HG03558 (cell line): ENCODE measurements around the gene CD300C.
"Not testable (repeated sequence)": the region's sequence is repeated elsewhere in the genome, so short reads cannot be mapped to it uniquely, and the experiment has no call there.

ENCODE experiments used
- ATAC-seq: cut with Tn5 transposase; IDR thresholded peaks from one replicate; pipeline ENCODE4 v1.9.1; 2021; ENCODE audit warnings: moderate number of reproducible peaks; ENCODE audit not compliant: unreplicated experiment; ENCODE audit errors: extremely low read depth

CD300C gene

DNA sequence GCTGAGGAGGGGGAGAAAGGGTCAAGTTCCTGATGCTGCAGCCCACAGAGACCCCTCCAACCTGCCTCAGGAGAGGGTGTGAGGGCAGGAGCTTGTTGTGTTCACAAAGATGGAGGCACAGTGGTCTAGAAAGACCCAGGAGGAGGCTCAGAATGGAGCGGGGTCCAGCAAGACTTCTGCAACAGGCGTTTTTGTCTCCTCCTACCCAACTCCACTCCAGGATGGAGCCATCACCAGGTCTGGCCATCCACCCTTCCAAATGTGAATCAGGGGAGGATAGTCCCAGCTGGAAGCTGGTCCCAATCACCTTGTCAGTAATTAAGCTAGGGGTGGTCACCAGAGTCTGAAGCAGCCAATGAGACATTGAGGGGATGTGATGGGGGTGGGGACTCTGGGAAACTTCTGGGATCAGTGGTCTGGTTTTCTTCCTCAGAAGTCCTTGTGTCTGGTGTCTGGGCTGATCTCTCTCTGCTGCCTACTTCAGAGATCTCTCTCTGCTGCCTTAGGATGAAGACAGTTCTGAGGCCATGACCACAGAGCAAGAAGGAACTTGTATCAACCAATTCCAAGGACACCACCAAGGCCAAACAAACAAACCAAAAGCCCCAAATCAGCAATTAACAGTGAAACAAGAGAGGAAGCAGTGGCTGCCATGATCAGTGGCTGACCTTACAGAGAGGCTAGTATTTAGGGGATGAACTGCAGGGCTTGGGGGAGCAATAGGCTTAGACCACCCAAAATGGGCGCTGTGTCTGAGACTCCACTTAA is 29.2 kb downstream of the CD300C start:
- no peak for ATAC-seq

- ATAC-seq, result no peak
Measured at GRCh38 chr17:74515941-74516340, 30.0 kb downstream of the CD300C start.

DNA sequence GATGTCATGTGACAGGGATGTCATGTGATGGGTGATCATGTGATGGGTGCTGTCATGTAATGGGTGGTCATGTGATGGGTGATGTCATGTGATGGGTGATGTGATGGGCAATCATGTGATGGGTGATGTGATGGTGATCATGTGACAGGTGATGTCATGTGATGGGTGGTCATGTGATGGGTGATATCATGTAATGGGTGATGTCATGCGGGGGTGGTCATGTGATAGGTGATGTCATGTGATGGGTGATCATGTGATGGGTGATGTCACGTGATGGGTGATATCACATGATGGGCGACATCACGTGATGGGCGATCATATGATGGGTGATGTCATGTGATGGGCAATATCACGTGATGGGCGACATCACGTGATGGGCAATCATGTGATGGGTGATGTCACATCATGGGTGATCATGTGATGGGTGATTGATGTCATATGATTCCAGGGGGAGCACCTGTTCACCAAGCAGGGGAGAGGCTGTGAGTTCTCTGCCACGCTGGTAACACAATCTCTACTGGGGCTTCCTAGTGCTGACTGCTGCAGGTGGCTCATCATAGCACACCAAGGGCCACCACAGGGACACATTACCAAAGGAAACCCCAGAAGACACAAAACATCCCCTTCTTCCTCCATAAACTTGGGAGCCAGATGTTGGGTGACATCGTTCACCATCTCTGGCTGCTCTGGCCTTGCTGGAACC is 31.1 kb downstream of the CD300C start:
- no peak for ATAC-seq

DNA sequence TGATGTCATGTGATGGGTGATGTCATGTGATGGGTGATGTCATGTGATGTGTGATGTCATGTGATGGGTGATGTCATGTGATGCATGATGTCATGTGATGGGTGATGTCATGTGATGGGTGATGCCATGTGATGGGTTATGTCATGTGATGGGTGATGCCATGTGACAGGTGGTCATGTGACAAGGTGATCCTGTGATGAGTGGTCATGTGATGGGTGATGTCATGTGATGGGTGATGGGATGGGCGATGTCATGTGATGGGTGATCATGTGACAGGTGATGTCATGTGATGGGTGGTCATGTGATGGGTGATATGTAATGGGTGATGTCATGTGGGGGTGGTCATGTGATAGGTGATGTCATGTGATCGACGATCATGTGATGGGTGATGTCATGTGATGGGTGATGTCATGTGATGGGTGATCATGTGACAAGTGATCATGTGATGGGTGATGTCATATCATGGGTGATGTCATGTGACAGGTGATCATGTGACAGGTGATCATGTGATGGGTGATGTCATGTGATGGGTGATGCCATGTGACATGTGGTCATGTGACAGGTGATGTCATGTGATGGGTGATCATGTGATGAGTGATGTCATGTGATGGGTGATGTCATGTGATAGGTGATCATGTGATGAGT is 31.8 kb downstream of the CD300C start:
- ATAC-seq, result no peak

- no peak for ATAC-seq
Measured at GRCh38 chr17:74512624-74513091, 33.3 kb downstream of the CD300C start.

DNA sequence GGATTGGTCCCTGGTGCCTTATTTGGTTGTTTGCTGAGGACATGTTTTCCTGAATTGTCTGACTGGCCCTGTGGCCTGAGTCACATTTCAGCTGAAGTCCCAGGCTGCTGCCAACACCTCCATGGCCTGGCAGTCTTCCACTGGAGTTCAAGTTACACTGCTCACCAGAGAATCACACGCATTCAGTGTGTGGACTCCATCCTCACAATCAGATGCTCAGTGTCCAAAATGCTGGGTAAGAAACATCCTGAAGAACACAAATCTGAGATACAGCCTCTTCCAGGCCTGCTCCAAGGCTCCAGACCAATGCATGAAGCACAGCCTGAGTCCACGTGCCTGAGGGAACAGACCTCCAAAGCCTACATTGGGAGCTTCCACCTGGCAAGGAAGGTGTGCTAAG is 33.9 kb downstream of the CD300C start:
- no peak for ATAC-seq

GRCh38 chr17:74508156-74508555 is 37.8 kb downstream of the CD300C start:
- no peak for ATAC-seq

GRCh38 chr17:74503949-74504348 is 42.0 kb downstream of the CD300C start:
- ATAC-seq, result not testable (repeated sequence)

GRCh38 chr17:74502861-74503260 is 43.1 kb downstream of the CD300C start:
- no peak for ATAC-seq

- ATAC-seq, result no peak
Measured at GRCh38 chr17:74499992-74500391, 45.9 kb downstream of the CD300C start.

- no peak for ATAC-seq
Measured at GRCh38 chr17:74497471-74497870, 48.4 kb downstream of the CD300C start.

GRCh38 chr17:74493331-74493833 is 52.5 kb downstream of the CD300C start:
- ATAC-seq, result no peak

- ATAC-seq, result no peak
Measured at GRCh38 chr17:74491626-74492025, 54.3 kb downstream of the CD300C start.
